Muscle of leg (tissue), 11 donors: ENCODE results near the gene SMPX. TPM values are rescaled to one million over a fixed set of nuclear protein-coding genes. Genes with fewer than 3 reads are reported as not detected.
A peak's percentile ranks its signal among the peaks of the same experiment; 100 is the strongest.

Source experiments
- DNase-seq: peaks from one replicate; pipeline ENCODE4 v3.0.0; 2013
- H3K27ac ChIP-seq: one replicate; pipeline ENCODE4 v1.5.1; 2013; ENCODE audit warnings: mild to moderate bottlenecking, low read length, control low read depth
- H3K27me3 ChIP-seq: one replicate; pipeline ENCODE4 v1.6.1; 2013; ENCODE audit warnings: low read length; ENCODE audit not compliant: control insufficient read depth, insufficient read depth
- H3K36me3 ChIP-seq: one replicate; pipeline ENCODE4 v1.6.1; 2013; ENCODE audit warnings: low read length; ENCODE audit not compliant: control insufficient read depth, insufficient read depth
- H3K4me1 ChIP-seq: one replicate; pipeline ENCODE4 v1.6.1; 2013; ENCODE audit warnings: low read length; ENCODE audit not compliant: control insufficient read depth, insufficient read depth
- H3K4me3 ChIP-seq: one replicate; pipeline ENCODE4 v1.5.1; 2013; ENCODE audit warnings: low read length, control low read depth
- H3K9me3 ChIP-seq: replicated peaks from 2 replicates; pipeline ENCODE4 v1.6.1; 2013; ENCODE audit warnings: low read depth, low read length; ENCODE audit not compliant: control insufficient read depth
- WGBS: methylation state at CpG from one replicate; pipeline ENCODE4 v1.1.5; 2013; ENCODE audit warnings: missing lambda C conversion rate; ENCODE audit not compliant: insufficient coverage; 5-methylcytosine and 5-hydroxymethylcytosine counted together
- polyA plus RNA-seq, 8 donors: library from polyadenylated mRNA; unstranded; fragments of 120-200 nt; gene quantifications; one replicate each; pipeline versions ENCODE4 v1.2.1 to v1.2.3, GENCODE V29; 2013; ENCODE audit warnings: inconsistent platforms in 1 of 8, low replicate concordance in 1 of 8; ENCODE audit not compliant: insufficient read length in 8 of 8, insufficient read depth in 1 of 8
- total RNA-seq: library from RNA; stranded (reverse); fragments of 120-200 nt; gene quantifications from one replicate; pipeline ENCODE4 v1.2.4, GENCODE V29; 2013

SMPX gene
- total and polyA plus RNA-seq, 9 donors = 184 to 299 (median 249) TPM

DNA sequence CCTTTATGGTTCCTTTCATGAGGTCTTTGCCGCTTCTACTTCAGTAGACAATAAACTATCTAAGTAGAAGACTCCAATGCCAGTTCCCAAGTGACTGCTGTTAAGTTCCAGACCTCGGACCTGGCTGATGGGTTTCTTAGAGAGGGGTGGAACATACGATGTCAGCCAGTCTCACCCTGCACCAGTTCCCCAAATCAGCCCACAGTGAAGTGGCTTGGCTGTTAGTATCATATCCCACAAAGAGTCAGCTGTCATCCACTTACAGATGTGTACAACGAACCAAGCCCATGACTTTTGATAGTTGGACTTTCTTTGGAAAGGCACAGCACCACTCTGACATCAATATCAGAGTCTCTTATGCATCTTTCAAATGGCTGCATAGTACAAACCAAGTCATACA, 91.7 kb downstream of the SMPX start:
- H3K9me3 ChIP-seq = no peaks in the 10 kb centered on the region
- no peaks in the 10 kb centered on the region for H3K4me1 ChIP-seq
- peaks cover 9% of the 10 kb centered on the region for H3K27me3 ChIP-seq
- DNase-seq = no peak
- WGBS = no CpG with 5 or more reads among the region's 4 CpGs
- no peak overlapping the region for H3K4me3 ChIP-seq
- H3K27ac ChIP-seq = no peak overlapping the region
- H3K36me3 ChIP-seq = no peaks in the 10 kb centered on the region

DNA sequence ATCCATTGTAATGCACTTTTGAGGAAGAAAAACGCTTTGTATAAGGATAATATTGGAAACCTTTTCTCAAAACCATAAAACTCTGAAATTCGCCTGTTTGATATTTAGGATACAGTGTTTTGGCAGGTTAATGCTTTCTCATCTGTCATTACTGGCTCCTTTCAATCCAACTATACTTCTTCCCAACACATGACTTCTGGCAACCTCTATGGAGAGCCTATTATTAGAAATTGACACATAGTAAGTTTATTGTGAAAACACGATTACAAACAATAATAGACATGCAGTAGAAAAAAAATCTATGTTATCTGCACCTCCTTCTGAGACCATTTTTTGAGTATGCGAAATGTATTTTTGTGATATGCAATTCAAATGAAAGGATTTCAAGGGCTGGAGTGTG, 95.2 kb downstream of the SMPX start:
- no peak for DNase-seq
- WGBS = no CpG with 5 or more reads among the region's 4 CpGs
- H3K4me3 ChIP-seq = no peak overlapping the region
- H3K36me3 ChIP-seq = no peaks in the 10 kb centered on the region
- H3K27me3 ChIP-seq = peaks cover 29% of the 10 kb centered on the region
- H3K4me1 ChIP-seq = no peaks in the 10 kb centered on the region
- no peak overlapping the region for H3K27ac ChIP-seq
- H3K9me3 ChIP-seq = no peaks in the 10 kb centered on the region

DNA sequence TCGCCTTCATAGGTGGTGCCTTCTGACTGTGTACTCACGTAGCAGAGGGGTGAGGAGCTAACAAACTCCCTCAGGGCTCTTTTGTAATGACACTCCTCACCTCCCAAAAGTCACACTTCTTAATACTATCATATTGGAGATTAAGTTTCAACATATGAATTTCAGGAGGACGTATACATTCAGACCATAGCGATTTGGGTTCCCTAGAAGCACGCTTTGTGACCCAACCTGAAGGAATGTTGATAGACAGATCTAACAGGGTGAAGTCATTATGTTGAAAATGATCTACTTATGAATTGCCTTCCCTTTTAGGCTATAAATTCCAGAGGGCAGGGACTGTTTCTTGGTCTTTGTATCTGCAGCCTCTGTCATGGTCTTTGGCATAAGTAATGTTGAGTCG, 96.6 kb downstream of the SMPX start:
- H3K27ac ChIP-seq = no peak overlapping the region
- H3K4me3 ChIP-seq = no peak overlapping the region

DNA sequence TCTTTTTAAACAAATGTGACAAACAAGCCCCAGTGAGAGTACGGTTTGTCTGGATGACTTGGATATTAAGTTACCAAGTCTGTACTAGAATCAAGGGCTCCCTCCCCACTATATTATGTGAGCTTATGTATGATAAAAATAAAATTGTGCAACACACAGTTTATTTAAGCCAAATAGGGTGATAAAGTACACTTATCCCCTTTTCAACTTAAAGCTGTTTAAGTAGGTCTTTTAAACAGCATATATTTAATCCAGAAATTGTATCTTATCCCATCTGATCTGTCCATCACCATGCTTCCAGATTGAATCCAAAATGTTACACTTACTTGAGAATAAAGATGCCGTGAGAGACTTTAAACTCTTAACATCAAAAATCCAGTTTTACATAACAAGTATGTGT, 97.8 kb downstream of the SMPX start:
- H3K4me1 ChIP-seq = no peaks in the 10 kb centered on the region
- no peak overlapping the region for H3K4me3 ChIP-seq
- H3K27me3 ChIP-seq = peaks cover 51% of the 10 kb centered on the region
- no peaks in the 10 kb centered on the region for H3K36me3 ChIP-seq
- H3K27ac ChIP-seq = no peak overlapping the region
- no CpG with 5 or more reads among the region's 2 CpGs for WGBS
- peaks cover 3% of the 10 kb centered on the region for H3K9me3 ChIP-seq
- no peak for DNase-seq

More for the DNA sequence above, 96.6 kb downstream of the SMPX start:
- DNase-seq = no peak
- Histone ChIP-seq H3K27me3 (peaks cover 43% of the 10 kb centered on the region), H3K9me3 (peaks cover 3% of the 10 kb centered on the region), H3K36me3 (no peaks in the 10 kb centered on the region), H3K4me1 (no peaks in the 10 kb centered on the region)
- WGBS = 53% methylated on average over 3 of the region's 6 CpGs

DNA sequence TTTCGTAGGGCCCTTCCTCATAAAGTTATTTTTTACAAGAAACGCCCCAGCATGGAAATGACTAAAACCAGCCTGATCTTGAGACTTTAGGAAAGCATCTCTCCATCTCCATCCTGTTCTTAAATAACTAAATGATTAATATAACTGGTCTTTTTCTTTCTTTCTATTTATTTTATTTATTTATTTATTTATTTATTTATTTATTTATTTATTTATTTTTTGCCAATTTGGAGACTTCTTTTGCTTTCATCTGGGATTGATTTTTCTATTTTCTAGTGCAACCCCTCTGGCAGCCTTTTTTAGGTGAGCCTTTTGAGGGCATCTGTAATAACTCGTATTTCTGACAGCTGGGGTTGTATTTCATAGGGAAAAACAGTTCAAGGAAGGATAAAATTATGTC, 98.6 kb downstream of the SMPX start:
- WGBS = 57% methylated on average over 1 of the region's 3 CpGs
- H3K27ac ChIP-seq = no peak overlapping the region
- peaks cover 49% of the 10 kb centered on the region for H3K27me3 ChIP-seq
- H3K4me1 ChIP-seq = no peaks in the 10 kb centered on the region
- no peak for DNase-seq
- H3K9me3 ChIP-seq = peaks cover 3% of the 10 kb centered on the region
- no peaks in the 10 kb centered on the region for H3K36me3 ChIP-seq
- no peak overlapping the region for H3K4me3 ChIP-seq

DNA sequence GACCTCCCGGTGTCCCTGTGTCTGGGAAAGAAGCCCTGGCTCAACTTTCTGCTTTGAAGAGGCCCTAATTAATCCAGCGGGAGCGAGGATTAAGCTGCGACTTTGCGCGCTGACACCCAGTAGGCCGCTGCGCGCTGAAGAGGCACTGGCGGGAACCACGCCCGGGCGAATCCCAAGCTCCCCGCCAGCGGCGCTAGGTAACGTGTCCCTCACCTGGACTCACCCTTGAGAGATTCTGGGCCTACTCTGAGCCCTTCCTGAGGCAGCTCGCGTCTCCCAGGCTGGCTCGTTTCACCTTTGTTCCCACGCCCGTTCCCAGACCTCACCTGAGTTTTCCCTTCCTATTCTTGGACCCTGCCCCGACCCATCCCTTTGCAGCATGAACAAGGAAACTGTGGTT, 99.2 kb downstream of the SMPX start:
- Histone ChIP-seq H3K4me1 (no peaks in the 10 kb centered on the region), H3K36me3 (no peaks in the 10 kb centered on the region), H3K27ac (no peak overlapping the region), H3K4me3 (peak overlapping the region; percentile 24), H3K27me3 (peaks cover 48% of the 10 kb centered on the region), H3K9me3 (peaks cover 3% of the 10 kb centered on the region)
- WGBS = 34% methylated on average over 23 of the region's 23 CpGs
- no peak for DNase-seq

DNA sequence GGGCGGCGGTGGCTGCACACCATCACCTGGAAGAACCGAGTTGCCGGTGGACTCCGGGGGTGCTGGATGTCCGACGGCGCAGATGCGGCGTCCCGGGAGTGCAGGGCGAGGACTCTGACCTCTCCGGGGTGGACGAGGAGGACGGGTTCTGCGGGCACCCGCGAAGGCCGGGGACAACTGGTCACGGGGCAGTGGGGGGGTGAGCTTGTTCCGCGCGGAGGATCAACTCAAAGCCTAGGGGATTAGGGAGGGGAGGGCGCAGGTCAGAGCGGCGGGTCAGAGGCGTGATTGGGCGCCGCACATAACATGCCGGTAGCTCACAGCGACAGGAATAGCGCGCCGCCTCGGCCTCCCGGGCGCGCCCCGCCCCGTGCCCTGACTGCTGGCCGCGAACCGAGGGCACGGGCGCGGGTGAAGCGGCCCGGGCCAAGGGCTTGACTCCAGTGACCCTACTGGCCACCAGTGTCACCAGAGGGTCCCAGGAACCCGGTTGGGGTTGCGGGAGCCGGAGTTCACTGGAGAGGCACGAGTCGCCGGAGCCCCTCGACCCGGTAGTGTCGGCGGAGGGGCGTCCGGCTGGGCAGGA, 99.7 kb downstream of the SMPX start, which contains the start of gene KLHL34:
TSS of gene KLHL34 (minus strand) at position 179 of the 586 bp plus-strand sequence. CDS start 542 bp downstream, outside the sequence.
- Histone ChIP-seq H3K9me3 (peaks cover 3% of the 10 kb centered on the region), H3K4me3 (peak within 1 kb of the TSS; percentile 24), H3K4me1 (no peaks in the 10 kb centered on the region), H3K27me3 (peaks cover 48% of the 10 kb centered on the region), H3K36me3 (no peaks in the 10 kb centered on the region), H3K27ac (no peak within 1 kb of the TSS)
- DNase-seq = no peak
- 37% methylated on average over 58 of the region's 60 CpGs for WGBS

DNA sequence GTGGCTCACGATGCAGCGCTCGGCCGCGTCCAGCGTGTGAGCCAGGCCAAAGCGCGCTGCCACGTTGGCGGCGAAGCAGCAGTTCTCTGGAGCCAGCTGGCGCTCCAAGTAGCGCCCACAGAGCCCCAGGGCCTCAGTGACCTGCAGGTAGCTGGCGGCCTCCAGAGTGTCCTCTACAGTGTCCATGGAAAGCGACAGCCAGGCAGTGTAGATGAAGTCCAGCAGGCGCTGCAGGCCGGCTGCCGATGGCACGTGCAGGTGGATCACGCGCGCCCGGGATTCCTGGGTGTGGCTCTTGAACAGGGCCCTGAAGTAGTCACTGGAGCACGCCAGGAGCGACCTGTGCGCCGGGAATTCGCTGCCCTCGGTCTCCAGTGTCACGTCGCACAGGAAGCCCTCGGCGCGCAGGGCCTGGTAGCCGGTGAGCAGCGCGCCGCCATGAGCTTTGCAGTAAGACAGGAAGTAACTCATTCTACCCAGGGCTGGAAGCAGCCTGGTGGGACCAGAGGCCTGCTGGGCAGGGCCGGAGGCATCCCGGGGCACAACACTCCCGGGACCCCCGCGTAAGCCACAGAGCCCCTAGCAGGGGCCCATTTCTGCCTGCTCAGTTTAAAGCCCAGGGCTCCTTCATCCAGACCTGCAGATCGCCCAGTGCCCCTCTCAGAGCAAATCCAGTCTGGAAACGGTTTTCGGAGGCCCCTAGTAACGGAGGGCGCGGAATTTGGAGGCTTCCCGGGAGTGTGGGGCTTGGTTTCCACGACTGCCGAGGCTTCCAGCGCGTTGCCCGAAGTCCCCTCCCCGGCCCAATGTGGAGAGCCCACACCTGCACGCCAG, 100.4 kb downstream of the SMPX start:
- Histone ChIP-seq H3K36me3 (no peaks in the 10 kb centered on the region), H3K27me3 (peaks cover 47% of the 10 kb centered on the region), H3K4me3 (peak overlapping the region; percentile 5), H3K9me3 (peaks cover 3% of the 10 kb centered on the region), H3K4me1 (no peaks in the 10 kb centered on the region), H3K27ac (no peak overlapping the region)
- 58% methylated on average over 57 of the region's 57 CpGs for WGBS
- DNase-seq = no peak

DNA sequence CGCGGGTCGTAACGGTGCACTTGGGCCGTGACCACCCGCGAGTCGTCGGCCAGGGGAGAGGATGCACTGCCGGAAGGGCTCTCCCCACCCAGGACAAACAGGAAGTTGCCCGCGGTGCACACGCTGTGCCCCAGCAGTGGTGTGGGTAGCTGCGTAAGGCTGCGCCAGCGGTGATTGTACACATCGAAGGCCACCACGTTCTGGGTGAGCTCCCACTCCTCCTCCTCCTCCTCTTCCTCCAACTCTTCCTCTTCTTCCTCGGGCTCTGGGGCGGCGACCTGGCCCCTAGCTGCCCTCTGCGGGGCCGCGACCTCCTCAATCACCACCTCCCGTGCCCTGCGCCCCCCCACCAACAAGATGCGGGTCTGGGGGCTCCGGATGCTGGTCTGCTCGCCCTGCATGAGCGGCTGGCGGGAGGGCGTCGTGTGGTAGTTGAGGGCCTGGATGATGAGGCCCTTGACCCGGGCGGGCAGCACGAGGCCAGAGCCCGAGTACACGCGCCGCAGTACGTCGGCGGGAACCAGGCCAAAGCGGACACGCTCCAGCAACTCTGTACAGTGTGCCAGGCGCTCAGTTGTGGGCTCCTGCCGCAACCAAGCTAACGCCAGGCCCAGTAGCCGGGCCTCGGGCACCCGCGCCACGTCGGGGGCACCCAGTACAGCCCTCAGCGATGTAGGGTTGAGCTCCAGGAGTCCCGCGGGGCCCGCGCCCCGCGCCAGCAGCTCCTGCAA, 101.2 kb downstream of the SMPX start:
- DNase-seq = no peak
- H3K27ac ChIP-seq = no peak overlapping the region

More for the DNA sequence above, 101.2 kb downstream of the SMPX start:
- 56% methylated on average over 56 of the region's 61 CpGs for WGBS
- Histone ChIP-seq H3K27me3 (peaks cover 44% of the 10 kb centered on the region), H3K36me3 (no peaks in the 10 kb centered on the region), H3K9me3 (peaks cover 3% of the 10 kb centered on the region), H3K4me1 (no peaks in the 10 kb centered on the region), H3K4me3 (no peak overlapping the region)
